HG02623 (cell line): ENCODE results near the gene FNDC3A.
"Not testable (repeated sequence)": the region's sequence is repeated elsewhere in the genome, so short reads cannot be mapped to it uniquely, and the experiment has no call there.

ENCODE experiments used
- ATAC-seq: cut with Tn5 transposase; IDR thresholded peaks from one replicate; pipeline ENCODE4 v1.9.1; 2021; ENCODE audit warnings: moderate library complexity; ENCODE audit not compliant: unreplicated experiment

The FNDC3A gene

GRCh38 chr13:49029570-49029969, 53.9 kb downstream of the FNDC3A start:
- no peak for ATAC-seq

- ATAC-seq: no peak
These were observed 54.5 kb downstream of the FNDC3A start for GRCh38 chr13:49030213-49030612.

GRCh38 chr13:49040872-49041271, 65.2 kb downstream of the FNDC3A start:
- no peak for ATAC-seq

GRCh38 chr13:49042476-49042875, 66.8 kb downstream of the FNDC3A start:
- ATAC-seq: no peak

GRCh38 chr13:49044008-49044407, 68.3 kb downstream of the FNDC3A start:
- ATAC-seq: no peak

GRCh38 chr13:49044836-49045235, 69.1 kb downstream of the FNDC3A start:
- ATAC-seq: no peak

GRCh38 chr13:49046002-49046401, 70.3 kb downstream of the FNDC3A start:
- no peak for ATAC-seq

- ATAC-seq: no peak
These were observed 70.8 kb downstream of the FNDC3A start for GRCh38 chr13:49046519-49046918.

- no peak for ATAC-seq
These were observed 77.1 kb downstream of the FNDC3A start for GRCh38 chr13:49052813-49053212.

GRCh38 chr13:49053215-49053614, 77.5 kb downstream of the FNDC3A start:
- ATAC-seq: no peak

- ATAC-seq: no peak
These were observed 78.2 kb downstream of the FNDC3A start for GRCh38 chr13:49053906-49054305.

GRCh38 chr13:49055021-49055420, 79.3 kb downstream of the FNDC3A start:
- ATAC-seq: no peak

GRCh38 chr13:49057176-49057575, 81.5 kb downstream of the FNDC3A start:
- ATAC-seq: no peak

GRCh38 chr13:49058761-49059160, 83.0 kb downstream of the FNDC3A start:
- no peak for ATAC-seq

GRCh38 chr13:49060678-49061387, 85.1 kb downstream of the FNDC3A start:
- ATAC-seq: no peak

GRCh38 chr13:49061388-49061752, 85.7 kb downstream of the FNDC3A start:
- ATAC-seq: not testable (repeated sequence)

- no peak for ATAC-seq
These were observed 86.7 kb downstream of the FNDC3A start for GRCh38 chr13:49062297-49062896.

- ATAC-seq: no peak
These were observed 87.3 kb downstream of the FNDC3A start for GRCh38 chr13:49063011-49063410.

- no peak for ATAC-seq
These were observed 87.8 kb downstream of the FNDC3A start for GRCh38 chr13:49063497-49063896.

GRCh38 chr13:49064476-49064875, 88.8 kb downstream of the FNDC3A start:
- no peak for ATAC-seq

GRCh38 chr13:49066856-49067255, 91.1 kb downstream of the FNDC3A start:
- no peak for ATAC-seq

- not testable (repeated sequence) for ATAC-seq
These were observed 92.8 kb downstream of the FNDC3A start for GRCh38 chr13:49068498-49068897.

- ATAC-seq: not testable (repeated sequence)
These were observed 94.3 kb downstream of the FNDC3A start for GRCh38 chr13:49070021-49070420.
